Measurements from ENCODE around the gene TBC1D2B. TPM values are rescaled to one million over a fixed set of nuclear protein-coding genes. Genes with fewer than 3 reads are reported as not detected.
A peak's percentile ranks its signal among the peaks of the same experiment; 100 is the strongest.

The TBC1D2B gene
- total RNA-seq, 2 experiments from 2014 or later = 49.3 to 52.0 TPM

GRCh38 chr15:78052545-78052944 is 25.0 kb downstream of the TBC1D2B start:
- ChIA-PET CTCF (interaction anchor here (0.6 to 10.3 kb wide), 8 partner anchors 9 to 55 kb away, joined by 3 to 74 read pairs (median 8); no protein-coding TSS in a partner anchor), POLR2A (interaction anchor here (1.0 to 1.4 kb wide), 4 partner anchors 9 to 23 kb away, joined by 3 to 6 read pairs (median 4); no protein-coding TSS in a partner anchor)
- Mint-ChIP-seq H3K4me1 (peaks cover 98% of the 10 kb centered on the region), H3K9me3 (ENCODE audit: low read depth) (no peaks in the 10 kb centered on the region), H3K27me3 (no peaks in the 10 kb centered on the region), H3K27ac (peak overlapping the region; percentile 90), H3K4me3 (no peak overlapping the region), H3K36me3 (ENCODE audit: low read depth) (peaks cover 36% of the 10 kb centered on the region)
- DNase-seq (no peak), ATAC-seq (peak; percentile 19)
- intact Hi-C loops (cut with DNase I, micrococcal nuclease) = no loop called here

DNA sequence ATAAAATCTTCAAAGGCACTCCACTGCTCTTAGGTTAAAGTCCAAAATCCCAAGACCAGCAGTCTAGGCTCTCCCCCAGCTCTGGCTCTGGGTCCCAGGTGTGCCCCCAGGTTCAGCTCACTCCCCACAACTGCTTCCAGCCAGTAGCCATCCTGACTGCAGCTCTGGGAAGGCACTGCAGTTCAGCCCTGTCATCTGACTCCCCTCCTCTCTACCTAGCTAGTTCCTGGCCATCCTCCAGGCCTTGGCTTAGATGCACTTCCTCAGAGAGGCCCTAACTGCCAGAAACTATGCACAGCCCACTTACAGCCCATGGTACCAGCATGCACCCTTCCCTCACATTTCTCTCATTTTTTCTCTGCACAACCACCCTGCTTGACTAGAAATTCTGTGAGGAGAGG is 25.5 kb downstream of the TBC1D2B start:
- no peaks in the 10 kb centered on the region for H3K27me3 Mint-ChIP-seq
- H3K36me3 Mint-ChIP-seq (ENCODE audit: low read depth) = peaks cover 41% of the 10 kb centered on the region
- peaks cover 99% of the 10 kb centered on the region for H3K4me1 Mint-ChIP-seq
- CTCF ChIA-PET = interaction anchor here (0.6 to 10.3 kb wide), 10 partner anchors 9 to 86 kb away, joined by 3 to 74 read pairs (median 5); no protein-coding TSS in a partner anchor
- POLR2A ChIA-PET = interaction anchor here (1.0 to 1.4 kb wide), 4 partner anchors 10 to 23 kb away, joined by 3 to 6 read pairs (median 4); no protein-coding TSS in a partner anchor
- intact Hi-C loops (cut with DNase I, micrococcal nuclease) = no loop called here
- ATAC-seq (no peak), DNase-seq (no peak)
- H3K4me3 Mint-ChIP-seq = peak overlapping the region; percentile 17
- peak overlapping the region; percentile 90 for H3K27ac Mint-ChIP-seq
- H3K9me3 Mint-ChIP-seq (ENCODE audit: low read depth) = no peaks in the 10 kb centered on the region

DNA sequence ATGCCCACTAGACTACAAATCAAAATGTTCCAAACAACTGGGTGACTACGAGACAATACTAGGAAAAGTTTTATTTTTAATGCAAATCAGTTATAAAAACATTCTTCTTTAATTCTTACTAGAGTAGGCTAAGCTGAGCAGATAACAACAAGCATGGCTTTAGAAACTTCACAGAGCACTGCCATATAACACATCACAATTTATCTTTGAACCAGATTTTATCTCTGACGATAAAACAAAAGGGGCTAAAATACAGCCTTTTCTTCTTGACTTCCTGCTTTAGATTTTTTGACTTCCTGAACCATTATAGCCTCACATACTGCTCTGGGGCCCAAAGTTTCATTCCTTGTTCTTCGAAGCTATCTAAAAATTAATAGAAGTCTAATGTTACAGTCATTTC is 25.9 kb downstream of the TBC1D2B start:
- peaks cover 99% of the 10 kb centered on the region for H3K4me1 Mint-ChIP-seq
- DNase-seq = no peak
- peak overlapping the region; percentile 90 for H3K27ac Mint-ChIP-seq
- intact Hi-C loops (cut with DNase I, micrococcal nuclease) = loop anchor here (2.0 kb wide), 2 partner anchors 17 to 25 kb away; partner anchors contain the start of gene TBC1D2B (in 1 of the 2)
- CTCF ChIA-PET = interaction anchor here (0.7 to 10.3 kb wide), 9 partner anchors 9 to 85 kb away, joined by 3 to 74 read pairs (median 6); no protein-coding TSS in a partner anchor
- POLR2A ChIA-PET = interaction anchor here (1.4 kb wide), 2 partner anchors 10 to 24 kb away, joined by 3 to 6 read pairs; no protein-coding TSS in a partner anchor
- no peaks in the 10 kb centered on the region for H3K27me3 Mint-ChIP-seq
- ATAC-seq = no peak
- H3K36me3 Mint-ChIP-seq (ENCODE audit: low read depth) = peaks cover 45% of the 10 kb centered on the region
- peak overlapping the region; percentile 17 for H3K4me3 Mint-ChIP-seq
- no peaks in the 10 kb centered on the region for H3K9me3 Mint-ChIP-seq (ENCODE audit: low read depth)

GRCh38 chr15:78050826-78051225 is 26.7 kb downstream of the TBC1D2B start:
- intact Hi-C loops (cut with DNase I, micrococcal nuclease) = loop anchor here (1.0 to 2.0 kb wide), 4 partner anchors 8 to 26 kb away; partner anchors contain the start of gene TBC1D2B (in 1 of the 2)
- H3K4me1 Mint-ChIP-seq = peaks cover 99% of the 10 kb centered on the region
- no peaks in the 10 kb centered on the region for H3K9me3 Mint-ChIP-seq (ENCODE audit: low read depth)
- ChIA-PET CTCF (interaction anchor here (0.6 to 10.3 kb wide), 12 partner anchors 10 to 84 kb away, joined by 3 to 74 read pairs (median 4); partner anchors contain the start of gene TBC1D2B), POLR2A (interaction anchor here (0.6 to 1.9 kb wide), 5 partner anchors 8 to 98 kb away, joined by 3 to 13 read pairs (median 4); partner anchors contain the start of gene IDH3A)
- H3K4me3 Mint-ChIP-seq = no peak overlapping the region
- DNase-seq (peak; percentile 62), ATAC-seq (peak; percentile 27)
- peaks cover 44% of the 10 kb centered on the region for H3K36me3 Mint-ChIP-seq (ENCODE audit: low read depth)
- H3K27ac Mint-ChIP-seq = peak overlapping the region; percentile 90
- no peaks in the 10 kb centered on the region for H3K27me3 Mint-ChIP-seq

DNA sequence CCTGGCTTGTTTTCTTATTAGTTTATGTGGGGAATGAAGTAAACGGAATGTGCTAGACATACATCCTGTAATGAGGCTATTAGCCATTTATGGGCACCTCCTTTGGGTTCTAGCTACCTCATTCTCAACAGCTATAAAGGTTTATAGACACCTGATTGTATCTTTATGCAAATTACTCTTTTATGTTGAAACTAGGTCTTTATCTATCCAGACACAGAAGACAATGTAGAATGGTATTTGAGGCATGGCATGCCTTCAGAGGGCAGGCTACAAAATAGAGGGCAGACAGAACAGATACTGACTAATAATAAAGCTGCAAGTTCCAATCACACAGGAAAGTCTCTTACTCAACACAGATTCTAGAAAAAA is 27.1 kb downstream of the TBC1D2B start:
- POLR2A ChIA-PET = interaction anchor here (0.6 to 1.9 kb wide), 5 partner anchors 9 to 99 kb away, joined by 3 to 13 read pairs (median 4); partner anchors contain the start of gene IDH3A
- H3K9me3 Mint-ChIP-seq (ENCODE audit: low read depth) = no peaks in the 10 kb centered on the region
- DNase-seq (no peak), ATAC-seq (no peak)
- H3K27ac Mint-ChIP-seq = peak overlapping the region; percentile 90
- peaks cover 97% of the 10 kb centered on the region for H3K4me1 Mint-ChIP-seq
- H3K27me3 Mint-ChIP-seq = no peaks in the 10 kb centered on the region
- intact Hi-C loops (cut with DNase I, micrococcal nuclease) = loop anchor here (1.0 to 2.0 kb wide), 4 partner anchors 9 to 26 kb away; partner anchors contain the start of gene TBC1D2B (in 1 of the 2)
- CTCF ChIA-PET = interaction anchor here (0.6 to 10.3 kb wide), 13 partner anchors 10 to 84 kb away, joined by 3 to 74 read pairs (median 4); partner anchors contain the start of gene TBC1D2B
- H3K4me3 Mint-ChIP-seq = peak overlapping the region; percentile 54
- peaks cover 44% of the 10 kb centered on the region for H3K36me3 Mint-ChIP-seq (ENCODE audit: low read depth)

DNA sequence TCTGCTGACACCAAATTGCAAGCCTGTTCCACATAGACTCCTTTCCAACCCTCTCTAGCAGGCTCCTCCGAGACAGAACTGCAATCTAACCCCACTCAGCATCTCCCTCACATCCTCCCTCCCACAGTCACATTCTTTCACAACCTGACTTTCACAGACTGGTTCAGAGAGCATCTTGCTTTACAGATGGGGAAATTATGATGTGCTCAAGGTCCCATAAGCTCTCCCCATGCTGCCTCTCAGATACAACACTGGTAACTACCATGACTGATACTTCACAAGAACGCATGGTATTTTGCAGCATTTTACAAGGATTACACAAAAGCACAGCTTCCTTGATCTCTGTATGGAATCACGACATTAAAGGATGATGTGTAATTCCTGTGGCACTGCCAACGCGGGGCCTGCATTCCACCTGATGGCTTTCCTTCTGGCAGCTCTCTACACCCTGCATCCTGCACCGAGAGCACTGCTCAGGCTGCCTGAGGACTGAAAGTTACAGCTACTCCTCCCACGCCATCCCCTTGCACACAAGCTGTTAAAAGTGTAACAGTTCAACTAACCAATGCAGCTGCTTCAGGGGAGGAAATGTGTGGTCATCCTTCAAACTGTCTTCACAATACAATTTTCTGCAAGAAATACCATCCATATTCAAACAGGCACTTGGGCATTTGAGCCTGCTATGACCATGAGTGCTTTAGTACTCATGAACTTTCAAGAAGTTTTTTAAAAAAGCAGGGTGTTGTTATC is 27.6 kb downstream of the TBC1D2B start:
- DNase-seq = peak; percentile 86
- peaks cover 97% of the 10 kb centered on the region for H3K4me1 Mint-ChIP-seq
- H3K27ac Mint-ChIP-seq = peak overlapping the region; percentile 90
- peak; percentile 63 for ATAC-seq
- intact Hi-C loops (cut with DNase I, micrococcal nuclease) = loop anchor here (1.0 to 2.0 kb wide), 4 partner anchors 9 to 27 kb away; partner anchors contain the start of gene TBC1D2B (in 1 of the 2)
- H3K27me3 Mint-ChIP-seq = no peaks in the 10 kb centered on the region
- CTCF ChIA-PET = interaction anchor here (0.8 to 10.3 kb wide), 10 partner anchors 9 to 56 kb away, joined by 3 to 74 read pairs (median 4); partner anchors contain the start of gene TBC1D2B
- no peaks in the 10 kb centered on the region for H3K9me3 Mint-ChIP-seq (ENCODE audit: low read depth)
- POLR2A ChIA-PET = interaction anchor here (0.7 to 1.9 kb wide), 4 partner anchors 9 to 16 kb away, joined by 3 to 13 read pairs (median 4); no protein-coding TSS in a partner anchor
- H3K36me3 Mint-ChIP-seq (ENCODE audit: low read depth) = peaks cover 44% of the 10 kb centered on the region
- H3K4me3 Mint-ChIP-seq = peak overlapping the region; percentile 54

- Mint-ChIP-seq H3K4me3 (no peak overlapping the region), H3K27me3 (no peaks in the 10 kb centered on the region)
- POLR2A ChIA-PET = interaction anchor here (2.2 kb wide), 1 partner anchor 14 kb away, joined by 9 read pairs; no protein-coding TSS in a partner anchor
Measured at GRCh38 chr15:78048628-78048920, 28.9 kb downstream of the TBC1D2B start.

DNA sequence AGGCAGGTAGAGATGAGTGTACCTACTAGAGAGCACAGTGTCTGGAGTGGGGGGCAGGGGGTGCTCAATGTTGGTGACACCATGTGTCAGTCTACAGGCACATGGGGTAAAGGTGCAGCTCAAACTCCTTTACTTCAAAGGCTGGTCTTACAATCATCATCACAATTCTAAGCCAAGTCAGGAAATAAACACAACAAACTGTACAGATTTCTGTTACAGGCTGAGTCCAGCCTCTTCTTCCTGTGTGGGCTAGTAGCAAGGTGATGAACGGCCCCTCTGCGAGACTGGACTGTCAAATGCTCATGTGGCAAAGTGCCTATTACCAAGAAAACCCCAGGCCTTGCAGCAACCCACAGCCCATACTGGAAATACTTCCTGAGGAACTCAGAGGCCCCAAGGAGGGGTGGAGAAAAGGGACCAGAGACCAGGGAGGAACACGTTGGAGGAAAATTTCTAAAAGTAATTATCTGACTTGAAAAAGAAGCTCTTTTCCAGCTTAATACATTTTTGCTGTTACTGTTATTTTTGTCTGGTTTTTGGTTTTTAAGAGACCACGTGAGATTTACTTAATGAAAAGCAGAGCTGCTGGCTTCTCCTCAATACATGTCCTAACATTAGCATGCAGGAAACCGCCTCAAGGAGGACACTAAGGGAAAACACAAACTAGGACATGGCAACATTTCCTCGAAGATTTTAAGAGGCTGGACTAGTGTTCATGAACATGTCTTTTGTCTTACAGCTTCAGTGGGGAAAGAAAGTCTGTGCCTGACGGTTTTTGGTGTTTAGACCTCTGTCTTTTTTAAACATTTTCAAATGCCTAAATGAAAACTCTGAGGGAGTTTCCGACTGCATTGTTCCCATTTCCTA is 29.5 kb downstream of the TBC1D2B start:
- ChIA-PET POLR2A (interaction anchor here (0.7 to 2.2 kb wide), 2 partner anchors 14 to 21 kb away, joined by 3 to 9 read pairs; no protein-coding TSS in a partner anchor), CTCF (interaction anchor here (0.7 to 10.3 kb wide), 8 partner anchors 8 to 65 kb away, joined by 3 to 74 read pairs (median 3); no protein-coding TSS in a partner anchor)
- intact Hi-C loops (cut with DNase I, micrococcal nuclease) = no loop called here
- DNase-seq (no peak), ATAC-seq (peak; percentile 6)
- H3K4me3 Mint-ChIP-seq = peak overlapping the region; percentile 6
- H3K9me3 Mint-ChIP-seq (ENCODE audit: low read depth) = no peaks in the 10 kb centered on the region
- H3K36me3 Mint-ChIP-seq (ENCODE audit: low read depth) = peaks cover 47% of the 10 kb centered on the region
- H3K4me1 Mint-ChIP-seq = peaks cover 95% of the 10 kb centered on the region
- no peaks in the 10 kb centered on the region for H3K27me3 Mint-ChIP-seq
- peak overlapping the region; percentile 90 for H3K27ac Mint-ChIP-seq

More at GRCh38 chr15:78048628-78048920, 28.9 kb downstream of the TBC1D2B start:
- intact Hi-C loops (cut with DNase I, micrococcal nuclease) = no loop called here
- Mint-ChIP-seq H3K4me1 (peaks cover 96% of the 10 kb centered on the region), H3K36me3 (ENCODE audit: low read depth) (peaks cover 46% of the 10 kb centered on the region), H3K9me3 (ENCODE audit: low read depth) (no peaks in the 10 kb centered on the region), H3K27ac (peak overlapping the region; percentile 90)
- CTCF ChIA-PET = interaction anchor here (0.9 to 10.3 kb wide), 3 partner anchors 12 to 65 kb away, joined by 3 to 74 read pairs (median 4); no protein-coding TSS in a partner anchor
- DNase-seq (no peak), ATAC-seq (no peak)

DNA sequence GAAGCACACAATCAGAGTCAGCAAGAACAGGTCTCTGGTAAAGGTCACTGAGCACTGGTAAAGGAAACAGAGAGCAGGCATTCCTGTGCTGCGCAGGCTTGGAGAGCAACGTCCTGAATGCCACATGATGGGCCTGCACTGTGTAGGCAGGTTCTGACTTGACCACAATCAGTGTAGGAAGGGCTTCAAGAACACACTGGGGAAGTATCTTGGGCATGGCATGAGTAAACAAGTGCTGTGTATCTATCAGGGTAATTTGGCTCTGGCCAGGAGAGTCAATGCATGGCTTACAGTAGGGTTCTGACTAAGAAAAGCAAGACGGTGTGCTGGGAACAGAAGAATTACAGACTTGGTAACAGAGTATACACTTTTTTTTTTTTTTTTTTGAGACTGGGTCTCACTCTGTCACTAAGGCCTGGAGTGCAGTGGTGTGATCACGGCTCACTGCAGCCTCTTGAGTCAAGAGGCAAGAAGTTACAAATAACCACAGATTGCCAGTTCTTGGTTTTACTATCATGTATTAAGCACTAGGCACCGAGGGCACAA is 30.6 kb downstream of the TBC1D2B start:
- no peaks in the 10 kb centered on the region for H3K9me3 Mint-ChIP-seq (ENCODE audit: low read depth)
- ChIA-PET CTCF (interaction anchor here (0.7 to 10.3 kb wide), 7 partner anchors 8 to 61 kb away, joined by 3 to 74 read pairs (median 3); no protein-coding TSS in a partner anchor), POLR2A (interaction anchor here (0.5 to 2.2 kb wide), 2 partner anchors 12 to 29 kb away, joined by 6 to 9 read pairs; no protein-coding TSS in a partner anchor)
- peaks cover 43% of the 10 kb centered on the region for H3K36me3 Mint-ChIP-seq (ENCODE audit: low read depth)
- peaks cover 93% of the 10 kb centered on the region for H3K4me1 Mint-ChIP-seq
- H3K27ac Mint-ChIP-seq = peak overlapping the region; percentile 90
- H3K4me3 Mint-ChIP-seq = peak overlapping the region; percentile 6
- ATAC-seq (peak; percentile 52), DNase-seq (peak; percentile 71)
- no peaks in the 10 kb centered on the region for H3K27me3 Mint-ChIP-seq
- intact Hi-C loops (cut with DNase I, micrococcal nuclease) = no loop called here

- ChIA-PET CTCF (interaction anchor here (0.7 to 1.4 kb wide), 6 partner anchors 9 to 63 kb away, joined by 3 to 5 read pairs (median 4); no protein-coding TSS in a partner anchor), POLR2A (interaction anchor here (1.2 kb wide), 1 partner anchor 10 kb away, joined by 11 read pairs; no protein-coding TSS in a partner anchor)
- no peak for ATAC-seq
- Mint-ChIP-seq H3K4me1 (peaks cover 91% of the 10 kb centered on the region), H3K27me3 (no peaks in the 10 kb centered on the region), H3K27ac (peak overlapping the region; percentile 68), H3K36me3 (ENCODE audit: low read depth) (peaks cover 40% of the 10 kb centered on the region), H3K9me3 (ENCODE audit: low read depth) (no peaks in the 10 kb centered on the region), H3K4me3 (no peak overlapping the region)
- no peak for DNase-seq
- intact Hi-C loops (cut with DNase I, micrococcal nuclease) = no loop called here
Measured at GRCh38 chr15:78045189-78045588, 32.3 kb downstream of the TBC1D2B start.
